ENCODE measurements around the gene NSG1.
"Not testable (repeated sequence)": the region's sequence is repeated elsewhere in the genome, so short reads cannot be mapped to it uniquely, and the experiment has no call there.

The NSG1 gene

GRCh38 chr4:4411906-4412305 is 25.0 kb downstream of the NSG1 start:
- H3K9me3 Mint-ChIP-seq = no peaks in the 10 kb centered on the region
- H3K27ac Mint-ChIP-seq = no peak overlapping the region
- no peaks in the 10 kb centered on the region for H3K4me1 Mint-ChIP-seq (ENCODE audit: low read depth)
- H3K36me3 Mint-ChIP-seq (ENCODE audit: low read depth) = no peaks in the 10 kb centered on the region
- H3K4me3 Mint-ChIP-seq = no peak overlapping the region
- no peak for DNase-seq (ENCODE audit: low spot score)
- H3K27me3 Mint-ChIP-seq (ENCODE audit: low read depth) = no peaks in the 10 kb centered on the region

- Mint-ChIP-seq H3K36me3 (ENCODE audit: low read depth) (no peaks in the 10 kb centered on the region), H3K27ac (no peak overlapping the region), H3K9me3 (no peaks in the 10 kb centered on the region)
Observed at GRCh38 chr4:4412641-4413372, 25.9 kb downstream of the NSG1 start.

GRCh38 chr4:4413373-4413725 is 26.4 kb downstream of the NSG1 start:
- H3K27me3 Mint-ChIP-seq (ENCODE audit: low read depth) = no peaks in the 10 kb centered on the region
- peaks cover 4% of the 10 kb centered on the region for H3K4me1 Mint-ChIP-seq (ENCODE audit: low read depth)
- no peak overlapping the region for H3K27ac Mint-ChIP-seq
- H3K9me3 Mint-ChIP-seq = no peaks in the 10 kb centered on the region
- H3K4me3 Mint-ChIP-seq = no peak overlapping the region
- H3K36me3 Mint-ChIP-seq (ENCODE audit: low read depth) = no peaks in the 10 kb centered on the region
- DNase-seq (ENCODE audit: low spot score) = no peak

More at GRCh38 chr4:4412641-4413372, 25.9 kb downstream of the NSG1 start:
- Mint-ChIP-seq H3K4me1 (ENCODE audit: low read depth) (no peaks in the 10 kb centered on the region), H3K4me3 (no peak overlapping the region), H3K27me3 (ENCODE audit: low read depth) (no peaks in the 10 kb centered on the region)
- DNase-seq (ENCODE audit: low spot score) = no peak

GRCh38 chr4:4413806-4414205 is 26.9 kb downstream of the NSG1 start:
- DNase-seq (ENCODE audit: low spot score) = no peak
- no peak overlapping the region for H3K4me3 Mint-ChIP-seq
- no peak overlapping the region for H3K27ac Mint-ChIP-seq
- H3K9me3 Mint-ChIP-seq = no peaks in the 10 kb centered on the region
- no peaks in the 10 kb centered on the region for H3K27me3 Mint-ChIP-seq (ENCODE audit: low read depth)
- H3K4me1 Mint-ChIP-seq (ENCODE audit: low read depth) = peaks cover 9% of the 10 kb centered on the region
- H3K36me3 Mint-ChIP-seq (ENCODE audit: low read depth) = no peaks in the 10 kb centered on the region

- Mint-ChIP-seq H3K27me3 (ENCODE audit: low read depth) (no peaks in the 10 kb centered on the region), H3K9me3 (no peaks in the 10 kb centered on the region), H3K4me1 (ENCODE audit: low read depth) (peaks cover 15% of the 10 kb centered on the region), H3K4me3 (no peak overlapping the region), H3K27ac (no peak overlapping the region), H3K36me3 (ENCODE audit: low read depth) (peaks cover 7% of the 10 kb centered on the region)
- no peak for DNase-seq (ENCODE audit: low spot score)
Observed at GRCh38 chr4:4415107-4415805, 28.4 kb downstream of the NSG1 start.

- H3K4me3 Mint-ChIP-seq = no peak overlapping the region
- no peak for DNase-seq (ENCODE audit: low spot score)
- peaks cover 15% of the 10 kb centered on the region for H3K4me1 Mint-ChIP-seq (ENCODE audit: low read depth)
- H3K27ac Mint-ChIP-seq = no peak overlapping the region
- H3K9me3 Mint-ChIP-seq = no peaks in the 10 kb centered on the region
- H3K36me3 Mint-ChIP-seq (ENCODE audit: low read depth) = peaks cover 11% of the 10 kb centered on the region
- no peaks in the 10 kb centered on the region for H3K27me3 Mint-ChIP-seq (ENCODE audit: low read depth)
Observed at GRCh38 chr4:4415806-4416805, 29.2 kb downstream of the NSG1 start.

GRCh38 chr4:4416981-4417380 is 30.1 kb downstream of the NSG1 start:
- H3K4me3 Mint-ChIP-seq = no peak overlapping the region
- H3K27me3 Mint-ChIP-seq (ENCODE audit: low read depth) = no peaks in the 10 kb centered on the region
- no peak for DNase-seq (ENCODE audit: low spot score)
- no peaks in the 10 kb centered on the region for H3K9me3 Mint-ChIP-seq
- H3K4me1 Mint-ChIP-seq (ENCODE audit: low read depth) = peaks cover 15% of the 10 kb centered on the region
- H3K36me3 Mint-ChIP-seq (ENCODE audit: low read depth) = peaks cover 11% of the 10 kb centered on the region
- no peak overlapping the region for H3K27ac Mint-ChIP-seq

- H3K4me1 Mint-ChIP-seq (ENCODE audit: low read depth) = peaks cover 15% of the 10 kb centered on the region
- H3K27ac Mint-ChIP-seq = no peak overlapping the region
- no peaks in the 10 kb centered on the region for H3K27me3 Mint-ChIP-seq (ENCODE audit: low read depth)
- no peak for DNase-seq (ENCODE audit: low spot score)
- H3K9me3 Mint-ChIP-seq = no peaks in the 10 kb centered on the region
- no peak overlapping the region for H3K4me3 Mint-ChIP-seq
- peaks cover 11% of the 10 kb centered on the region for H3K36me3 Mint-ChIP-seq (ENCODE audit: low read depth)
Observed at GRCh38 chr4:4417886-4418285, 31.0 kb downstream of the NSG1 start.

- H3K4me3 Mint-ChIP-seq = peak overlapping the region; percentile 3
- H3K9me3 Mint-ChIP-seq = no peaks in the 10 kb centered on the region
- peaks cover 15% of the 10 kb centered on the region for H3K4me1 Mint-ChIP-seq (ENCODE audit: low read depth)
- no peak overlapping the region for H3K27ac Mint-ChIP-seq
- H3K36me3 Mint-ChIP-seq (ENCODE audit: low read depth) = peaks cover 11% of the 10 kb centered on the region
- no peaks in the 10 kb centered on the region for H3K27me3 Mint-ChIP-seq (ENCODE audit: low read depth)
- no peak for DNase-seq (ENCODE audit: low spot score)
Observed at GRCh38 chr4:4418676-4419390, 31.9 kb downstream of the NSG1 start.

- Mint-ChIP-seq H3K36me3 (ENCODE audit: low read depth) (peaks cover 11% of the 10 kb centered on the region), H3K9me3 (no peaks in the 10 kb centered on the region), H3K27me3 (ENCODE audit: low read depth) (no peaks in the 10 kb centered on the region), H3K4me3 (no peak overlapping the region), H3K27ac (no peak overlapping the region), H3K4me1 (ENCODE audit: low read depth) (peaks cover 15% of the 10 kb centered on the region)
- DNase-seq (ENCODE audit: low spot score) = no peak
Observed at GRCh38 chr4:4419896-4420295, 33.0 kb downstream of the NSG1 start.

GRCh38 chr4:4420421-4420820 is 33.5 kb downstream of the NSG1 start:
- H3K4me1 Mint-ChIP-seq (ENCODE audit: low read depth) = peaks cover 15% of the 10 kb centered on the region
- no peak for DNase-seq (ENCODE audit: low spot score)
- H3K36me3 Mint-ChIP-seq (ENCODE audit: low read depth) = peaks cover 11% of the 10 kb centered on the region
- no peaks in the 10 kb centered on the region for H3K27me3 Mint-ChIP-seq (ENCODE audit: low read depth)
- H3K27ac Mint-ChIP-seq = no peak overlapping the region
- H3K9me3 Mint-ChIP-seq = no peaks in the 10 kb centered on the region
- no peak overlapping the region for H3K4me3 Mint-ChIP-seq

GRCh38 chr4:4421356-4421755 is 34.5 kb downstream of the NSG1 start:
- Mint-ChIP-seq H3K27me3 (ENCODE audit: low read depth) (no peaks in the 10 kb centered on the region), H3K36me3 (ENCODE audit: low read depth) (peaks cover 11% of the 10 kb centered on the region), H3K4me1 (ENCODE audit: low read depth) (peaks cover 15% of the 10 kb centered on the region), H3K27ac (no peak overlapping the region), H3K9me3 (no peaks in the 10 kb centered on the region), H3K4me3 (no peak overlapping the region)
- DNase-seq (ENCODE audit: low spot score) = no peak

- DNase-seq (ENCODE audit: low spot score); H3K4me3 Mint-ChIP-seq; H3K27ac Mint-ChIP-seq; H3K27me3 Mint-ChIP-seq (ENCODE audit: low read depth); H3K9me3 Mint-ChIP-seq: not testable (repeated sequence)
- Mint-ChIP-seq H3K4me1 (ENCODE audit: low read depth) (peaks cover 15% of the 10 kb centered on the region), H3K36me3 (ENCODE audit: low read depth) (peaks cover 11% of the 10 kb centered on the region)
Observed at GRCh38 chr4:4422117-4422516, 35.2 kb downstream of the NSG1 start.
